Upper lobe of left lung (tissue), 4 donors: ENCODE results near the gene GNG2.

Experiments used
- CTCF ChIP-seq, 6 experiments: fragments of 450-650 bp in 4 of 6; fragments of 200-600 bp in 2 of 6; sonication (generic) in 2 of 6; IDR thresholded peaks; one replicate each; pipeline ENCODE4 v1.5.1; 2016 to 2019; ENCODE audit warnings: antibody characterized with exemption in 6 of 6
- EP300 ChIP-seq, 4 donors: sonication (generic); formaldehyde crosslinking; IDR thresholded peaks; one replicate each; pipeline ENCODE4 v1.5.1; 2017; ENCODE audit warnings: antibody characterized with exemption in 4 of 4, control low read depth in 2 of 4
- POLR2A ChIP-seq, 4 donors: fragments of 450-650 bp; IDR thresholded peaks; one replicate each; pipeline ENCODE4 v1.5.1; 2016 to 2017; ENCODE audit warnings: antibody characterized with exemption in 4 of 4, mild to moderate bottlenecking in 2 of 4
- POLR2AphosphoS5 ChIP-seq, 2 donors: sonication (generic); formaldehyde crosslinking; IDR thresholded peaks; one replicate each; pipeline ENCODE4 v1.5.1; 2017; ENCODE audit warnings: antibody characterized with exemption in 2 of 2

GRCh38 chr14:52011523-52011922, 151.1 kb downstream of the GNG2 start:
- no peak for TF ChIP-seq POLR2AphosphoS5 (IDR thresholded peaks at IDR 0.05)
- no peak for TF ChIP-seq CTCF (IDR thresholded peaks at IDR 0.05)
- TF ChIP-seq POLR2A (IDR thresholded peaks at IDR 0.05) = no peak
- TF ChIP-seq EP300 (IDR thresholded peaks at IDR 0.05) = no peak
